ENCODE data around the gene CRYBG3.

CRYBG3 gene

GRCh38 chr3:97930018-97930417 is 108.2 kb downstream of the CRYBG3 start:
- Histone ChIP-seq H3K36me3 (ENCODE audit: control insufficient read depth in 4 of 4, insufficient read depth in 4 of 4, low read length in 3 of 4) (no peaks in the 10 kb centered on the region), H3K9me3 (ENCODE audit: control extremely low read depth in 1 of 5, control insufficient read depth in 4 of 5, insufficient read depth in 2 of 5, low read depth in 1 of 5, low read length in 4 of 5) (no peaks in the 10 kb centered on the region), H3K4me1 (ENCODE audit: control extremely low read depth in 1 of 4, control insufficient read depth in 4 of 4, insufficient read depth in 4 of 4, low read length in 3 of 4) (no peaks in the 10 kb centered on the region), H3K27me3 (replicated peaks in 2 of 5; ENCODE audit: control insufficient read depth in 4 of 5, insufficient read depth in 5 of 5, low read length in 4 of 5) (no peaks in the 10 kb centered on the region), H3K4me3 (ENCODE audit: control insufficient read depth in 1 of 7, extremely low read depth in 1 of 7, insufficient read depth in 4 of 7, low read depth in 2 of 7, low read length in 6 of 7) (no peak overlapping the region), H3K27ac (ENCODE audit: insufficient read depth in 1 of 2, low read depth in 1 of 2, low read length in 2 of 2, poor library complexity in 1 of 2, severe bottlenecking in 2 of 2) (no peak overlapping the region)
- POLR2A ChIA-PET, result no interaction called here
- CTCF ChIA-PET, result interaction anchor here (1.2 kb wide), 1 partner anchor 18 kb away, joined by 3 read pairs; no protein-coding TSS in a partner anchor
- DNase-seq, result no peak

DNA sequence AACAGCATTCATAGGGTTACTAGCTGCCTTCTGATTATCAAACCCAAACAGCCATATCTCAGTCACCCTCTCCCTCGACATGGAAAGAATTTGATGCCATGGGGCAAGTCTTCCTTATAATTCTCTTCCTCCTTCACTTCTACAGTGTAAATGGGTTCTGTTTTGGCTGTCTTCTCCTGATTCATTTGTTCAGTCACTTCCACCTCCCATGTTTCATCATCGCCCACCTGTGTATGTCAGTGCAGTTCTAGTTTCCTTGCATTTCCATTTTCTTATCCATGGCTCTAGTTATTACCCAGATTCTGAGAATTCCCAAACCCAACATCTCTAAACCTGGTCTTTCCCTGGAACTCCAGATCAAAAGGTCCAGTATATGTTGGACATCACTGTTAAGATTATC is 109.4 kb downstream of the CRYBG3 start:
- Histone ChIP-seq H3K36me3 (ENCODE audit: control insufficient read depth in 4 of 4, insufficient read depth in 4 of 4, low read length in 3 of 4) (no peaks in the 10 kb centered on the region), H3K4me3 (ENCODE audit: control insufficient read depth in 1 of 7, extremely low read depth in 1 of 7, insufficient read depth in 4 of 7, low read depth in 2 of 7, low read length in 6 of 7) (no peak overlapping the region), H3K27ac (ENCODE audit: insufficient read depth in 1 of 2, low read depth in 1 of 2, low read length in 2 of 2, poor library complexity in 1 of 2, severe bottlenecking in 2 of 2) (no peak overlapping the region), H3K9me3 (ENCODE audit: control extremely low read depth in 1 of 5, control insufficient read depth in 4 of 5, insufficient read depth in 2 of 5, low read depth in 1 of 5, low read length in 4 of 5) (no peaks in the 10 kb centered on the region), H3K4me1 (ENCODE audit: control extremely low read depth in 1 of 4, control insufficient read depth in 4 of 4, insufficient read depth in 4 of 4, low read length in 3 of 4) (no peaks in the 10 kb centered on the region), H3K27me3 (replicated peaks in 2 of 5; ENCODE audit: control insufficient read depth in 4 of 5, insufficient read depth in 5 of 5, low read length in 4 of 5) (no peaks in the 10 kb centered on the region)
- ChIA-PET CTCF (no interaction called here), POLR2A (no interaction called here)
- no peak for DNase-seq
- 89% methylated on average over 1 of the region's 2 CpGs for WGBS (ENCODE audit: insufficient coverage)

DNA sequence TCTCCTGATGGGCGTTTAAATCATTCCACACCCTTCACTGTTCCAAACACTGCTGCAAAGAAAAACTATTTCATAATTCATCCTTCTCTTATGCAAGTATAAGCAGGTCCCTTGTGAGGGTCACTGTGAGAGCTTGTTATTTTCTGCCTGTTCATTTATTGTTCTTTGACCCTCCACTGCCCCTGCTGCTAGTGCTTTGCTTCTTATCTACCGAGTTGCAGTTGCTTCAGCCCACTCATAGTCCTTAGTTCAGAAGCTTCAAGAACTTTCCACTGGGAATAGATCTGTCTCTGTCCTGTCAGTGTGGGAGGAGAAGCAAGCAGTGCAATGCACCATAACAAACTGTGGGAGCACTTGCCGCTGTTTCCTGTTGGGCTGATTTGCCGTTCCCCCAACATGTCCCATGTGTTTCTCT is 110.6 kb downstream of the CRYBG3 start:
- POLR2A ChIA-PET, result no interaction called here
- WGBS (ENCODE audit: insufficient coverage), result 96% methylated on average over 4 of the region's 4 CpGs

DNA sequence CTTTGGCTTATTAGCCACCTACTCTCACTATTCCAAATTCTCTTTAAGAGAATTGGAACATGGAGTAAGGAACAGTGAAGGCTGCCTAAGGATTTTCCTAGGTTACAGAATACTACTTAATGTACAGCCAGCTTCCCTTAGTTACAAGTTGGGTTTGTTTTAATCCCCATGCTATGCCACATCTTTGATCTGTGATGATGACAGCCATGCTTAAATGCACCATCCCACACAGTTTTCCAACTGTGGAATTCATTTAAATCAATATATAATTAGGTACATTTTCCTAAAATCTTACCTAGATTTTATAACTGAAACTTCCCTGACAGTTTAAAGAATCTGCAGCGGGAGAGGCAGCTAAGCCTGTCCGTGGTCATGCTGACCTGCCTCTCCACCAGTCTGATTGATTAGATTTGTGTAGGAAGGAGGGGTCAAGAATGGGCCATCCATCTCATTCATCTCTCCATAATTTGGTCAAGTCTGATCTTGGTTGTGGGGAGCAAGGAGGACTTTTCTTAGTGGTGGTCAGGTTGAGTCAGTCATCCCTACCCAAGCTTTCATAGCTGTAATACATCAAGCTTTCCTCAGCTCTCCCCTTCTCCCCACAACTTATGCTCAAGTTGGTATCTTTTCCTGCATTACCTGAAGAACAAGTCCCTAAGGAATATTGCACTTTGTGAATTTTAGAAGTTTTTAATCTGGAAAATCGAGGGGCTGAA is 113.3 kb downstream of the CRYBG3 start:
- Histone ChIP-seq H3K9me3 (ENCODE audit: control extremely low read depth in 1 of 5, control insufficient read depth in 4 of 5, insufficient read depth in 2 of 5, low read depth in 1 of 5, low read length in 4 of 5) (no peaks in the 10 kb centered on the region), H3K36me3 (ENCODE audit: control insufficient read depth in 4 of 4, insufficient read depth in 4 of 4, low read length in 3 of 4) (peaks cover 0 to 4% (median 0%) of the 10 kb centered on the region in 4 experiments), H3K27me3 (replicated peaks in 2 of 5; ENCODE audit: control insufficient read depth in 4 of 5, insufficient read depth in 5 of 5, low read length in 4 of 5) (no peaks in the 10 kb centered on the region), H3K4me3 (ENCODE audit: control insufficient read depth in 1 of 7, extremely low read depth in 1 of 7, insufficient read depth in 4 of 7, low read depth in 2 of 7, low read length in 6 of 7) (no peak overlapping the region), H3K27ac (ENCODE audit: insufficient read depth in 1 of 2, low read depth in 1 of 2, low read length in 2 of 2, poor library complexity in 1 of 2, severe bottlenecking in 2 of 2) (no peak overlapping the region), H3K4me1 (ENCODE audit: control extremely low read depth in 1 of 4, control insufficient read depth in 4 of 4, insufficient read depth in 4 of 4, low read length in 3 of 4) (no peaks in the 10 kb centered on the region)
- CTCF ChIA-PET, result no interaction called here
- POLR2A ChIA-PET, result no interaction called here
- no peak for DNase-seq
- 100% methylated on average over 1 of the region's 3 CpGs for WGBS (ENCODE audit: insufficient coverage)

More for the DNA sequence above, 110.6 kb downstream of the CRYBG3 start:
- Histone ChIP-seq H3K27ac (ENCODE audit: insufficient read depth in 1 of 2, low read depth in 1 of 2, low read length in 2 of 2, poor library complexity in 1 of 2, severe bottlenecking in 2 of 2) (no peak overlapping the region), H3K27me3 (replicated peaks in 2 of 5; ENCODE audit: control insufficient read depth in 4 of 5, insufficient read depth in 5 of 5, low read length in 4 of 5) (no peaks in the 10 kb centered on the region), H3K9me3 (ENCODE audit: control extremely low read depth in 1 of 5, control insufficient read depth in 4 of 5, insufficient read depth in 2 of 5, low read depth in 1 of 5, low read length in 4 of 5) (no peaks in the 10 kb centered on the region), H3K4me1 (ENCODE audit: control extremely low read depth in 1 of 4, control insufficient read depth in 4 of 4, insufficient read depth in 4 of 4, low read length in 3 of 4) (no peaks in the 10 kb centered on the region), H3K36me3 (ENCODE audit: control insufficient read depth in 4 of 4, insufficient read depth in 4 of 4, low read length in 3 of 4) (no peaks in the 10 kb centered on the region), H3K4me3 (ENCODE audit: control insufficient read depth in 1 of 7, extremely low read depth in 1 of 7, insufficient read depth in 4 of 7, low read depth in 2 of 7, low read length in 6 of 7) (no peak overlapping the region)
- DNase-seq, result no peak
- CTCF ChIA-PET, result interaction anchor here (0.9 to 1.3 kb wide), 2 partner anchors 9 to 19 kb away, joined by 3 to 4 read pairs; no protein-coding TSS in a partner anchor

- no peak overlapping the region for H3K4me3 ChIP-seq (ENCODE audit: control insufficient read depth in 1 of 7, extremely low read depth in 1 of 7, insufficient read depth in 4 of 7, low read depth in 2 of 7, low read length in 6 of 7)
- no peaks in the 10 kb centered on the region for H3K4me1 ChIP-seq (ENCODE audit: control extremely low read depth in 1 of 4, control insufficient read depth in 4 of 4, insufficient read depth in 4 of 4, low read length in 3 of 4)
- H3K36me3 ChIP-seq (ENCODE audit: control insufficient read depth in 4 of 4, insufficient read depth in 4 of 4, low read length in 3 of 4), result peaks cover 0 to 4% (median 0%) of the 10 kb centered on the region in 4 experiments
- CTCF ChIA-PET, result no interaction called here
- WGBS (ENCODE audit: insufficient coverage), result no CpG with 5 or more reads among the region's 1 CpG
- no peak for DNase-seq
- no peaks in the 10 kb centered on the region for H3K27me3 ChIP-seq (replicated peaks in 2 of 5; ENCODE audit: control insufficient read depth in 4 of 5, insufficient read depth in 5 of 5, low read length in 4 of 5)
- POLR2A ChIA-PET, result no interaction called here
- no peak overlapping the region for H3K27ac ChIP-seq (ENCODE audit: insufficient read depth in 1 of 2, low read depth in 1 of 2, low read length in 2 of 2, poor library complexity in 1 of 2, severe bottlenecking in 2 of 2)
- H3K9me3 ChIP-seq (ENCODE audit: control extremely low read depth in 1 of 5, control insufficient read depth in 4 of 5, insufficient read depth in 2 of 5, low read depth in 1 of 5, low read length in 4 of 5), result no peaks in the 10 kb centered on the region
These were observed 114.0 kb downstream of the CRYBG3 start for GRCh38 chr3:97935842-97936241.

DNA sequence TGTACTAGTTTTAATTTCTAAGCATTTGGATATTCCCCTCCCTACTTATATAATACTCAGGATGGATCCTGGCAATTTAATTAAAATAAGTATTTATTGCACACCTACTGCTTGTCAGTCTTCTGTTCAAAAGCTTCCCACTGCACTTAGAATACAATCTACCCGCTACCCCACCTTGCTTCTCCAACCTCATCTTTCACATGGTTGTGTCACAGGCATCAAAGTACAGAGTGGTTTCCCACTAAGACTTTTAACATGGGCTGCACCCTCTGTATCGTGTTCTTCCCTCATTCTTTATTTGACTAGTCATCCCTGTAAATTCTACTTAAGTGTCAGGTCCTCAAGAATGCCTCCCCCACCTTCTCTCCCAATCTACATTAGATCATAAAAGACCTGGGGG is 115.4 kb downstream of the CRYBG3 start:
- Histone ChIP-seq H3K27me3 (replicated peaks in 2 of 5; ENCODE audit: control insufficient read depth in 4 of 5, insufficient read depth in 5 of 5, low read length in 4 of 5) (no peaks in the 10 kb centered on the region), H3K27ac (ENCODE audit: insufficient read depth in 1 of 2, low read depth in 1 of 2, low read length in 2 of 2, poor library complexity in 1 of 2, severe bottlenecking in 2 of 2) (no peak overlapping the region), H3K9me3 (ENCODE audit: control extremely low read depth in 1 of 5, control insufficient read depth in 4 of 5, insufficient read depth in 2 of 5, low read depth in 1 of 5, low read length in 4 of 5) (no peaks in the 10 kb centered on the region), H3K36me3 (ENCODE audit: control insufficient read depth in 4 of 4, insufficient read depth in 4 of 4, low read length in 3 of 4) (peaks cover 0 to 6% (median 2%) of the 10 kb centered on the region in 4 experiments), H3K4me3 (ENCODE audit: control insufficient read depth in 1 of 7, extremely low read depth in 1 of 7, insufficient read depth in 4 of 7, low read depth in 2 of 7, low read length in 6 of 7) (no peak overlapping the region), H3K4me1 (ENCODE audit: control extremely low read depth in 1 of 4, control insufficient read depth in 4 of 4, insufficient read depth in 4 of 4, low read length in 3 of 4) (no peaks in the 10 kb centered on the region)
- WGBS (ENCODE audit: insufficient coverage), result 97% methylated on average over 2 of the region's 2 CpGs
- DNase-seq, result no peak
- CTCF ChIA-PET, result interaction anchor here (1.0 kb wide), 1 partner anchor 11 kb away, joined by 3 read pairs; no protein-coding TSS in a partner anchor
- POLR2A ChIA-PET, result no interaction called here

GRCh38 chr3:97938444-97938843 is 116.6 kb downstream of the CRYBG3 start:
- no peak for DNase-seq
- ChIA-PET POLR2A (no interaction called here), CTCF (no interaction called here)
- no peak overlapping the region for H3K27ac ChIP-seq (ENCODE audit: insufficient read depth in 1 of 2, low read depth in 1 of 2, low read length in 2 of 2, poor library complexity in 1 of 2, severe bottlenecking in 2 of 2)
- no peaks in the 10 kb centered on the region for H3K4me1 ChIP-seq (ENCODE audit: control extremely low read depth in 1 of 4, control insufficient read depth in 4 of 4, insufficient read depth in 4 of 4, low read length in 3 of 4)
- H3K9me3 ChIP-seq (ENCODE audit: control extremely low read depth in 1 of 5, control insufficient read depth in 4 of 5, insufficient read depth in 2 of 5, low read depth in 1 of 5, low read length in 4 of 5), result no peaks in the 10 kb centered on the region
- WGBS (ENCODE audit: insufficient coverage), result no CpG with 5 or more reads among the region's 1 CpG
- no peaks in the 10 kb centered on the region for H3K27me3 ChIP-seq (replicated peaks in 2 of 5; ENCODE audit: control insufficient read depth in 4 of 5, insufficient read depth in 5 of 5, low read length in 4 of 5)
- H3K36me3 ChIP-seq (ENCODE audit: control insufficient read depth in 4 of 4, insufficient read depth in 4 of 4, low read length in 3 of 4), result peaks cover 0 to 13% (median 3%) of the 10 kb centered on the region in 4 experiments
- H3K4me3 ChIP-seq (ENCODE audit: control insufficient read depth in 1 of 7, extremely low read depth in 1 of 7, insufficient read depth in 4 of 7, low read depth in 2 of 7, low read length in 6 of 7), result no peak overlapping the region
